Testis (tissue), 2 donors: Measurements from ENCODE around the gene TNS1.

Source experiments
- POLR2A ChIP-seq: fragments of 450-650 bp; IDR thresholded peaks from one replicate; pipeline ENCODE4 v1.6.1; 2017; ENCODE audit warnings: antibody characterized with exemption, mild to moderate bottlenecking, moderate library complexity
- TF ChIP-seq, protein P1 (sequence below), 3 experiments: fragments of 450-650 bp in 2 of 3; fragments of 200-600 bp in 1 of 3; sonication (generic) in 1 of 3; IDR thresholded peaks; one replicate each; pipeline ENCODE4 v1.5.1; 2016 to 2019; ENCODE audit warnings: antibody characterized with exemption in 3 of 3, mild to moderate bottlenecking in 2 of 3, moderate library complexity in 1 of 3

DNA sequence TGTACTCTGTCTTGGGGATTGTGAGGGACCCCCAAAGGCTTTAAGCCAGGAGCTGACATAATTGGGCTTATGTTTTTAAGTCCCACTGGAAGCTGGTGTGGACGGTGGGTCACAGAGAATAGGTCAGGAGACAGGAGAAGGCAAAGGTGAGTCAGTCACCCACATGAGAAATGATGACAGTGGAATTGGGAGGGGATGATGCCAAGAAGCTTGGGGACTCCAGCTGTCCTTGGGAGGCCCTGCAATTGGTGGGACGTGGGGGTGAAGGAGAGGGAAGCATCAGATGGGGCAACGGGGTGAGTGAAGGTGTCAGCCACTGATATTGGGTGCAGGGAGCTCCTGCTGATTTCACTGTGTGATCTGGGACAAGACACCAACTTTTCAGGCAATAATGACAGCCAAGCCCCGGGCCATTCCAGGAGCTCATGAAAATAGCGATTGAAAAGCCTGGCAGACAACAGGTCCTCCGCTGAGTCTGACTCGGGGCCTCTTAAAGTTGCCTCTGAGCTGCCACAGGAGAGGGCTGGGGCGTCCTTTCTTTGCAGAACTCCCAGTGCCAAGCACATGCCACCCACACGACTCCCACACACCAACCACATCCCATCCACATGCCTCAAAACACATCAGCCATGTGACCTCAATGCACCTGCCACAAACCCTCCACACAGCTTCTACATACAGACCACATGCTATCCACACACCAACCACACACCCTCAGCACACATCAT lies 13.4 kb downstream of the TNS1 start:
- no peak for TF ChIP-seq POLR2A
- TF ChIP-seq, protein P1, sequence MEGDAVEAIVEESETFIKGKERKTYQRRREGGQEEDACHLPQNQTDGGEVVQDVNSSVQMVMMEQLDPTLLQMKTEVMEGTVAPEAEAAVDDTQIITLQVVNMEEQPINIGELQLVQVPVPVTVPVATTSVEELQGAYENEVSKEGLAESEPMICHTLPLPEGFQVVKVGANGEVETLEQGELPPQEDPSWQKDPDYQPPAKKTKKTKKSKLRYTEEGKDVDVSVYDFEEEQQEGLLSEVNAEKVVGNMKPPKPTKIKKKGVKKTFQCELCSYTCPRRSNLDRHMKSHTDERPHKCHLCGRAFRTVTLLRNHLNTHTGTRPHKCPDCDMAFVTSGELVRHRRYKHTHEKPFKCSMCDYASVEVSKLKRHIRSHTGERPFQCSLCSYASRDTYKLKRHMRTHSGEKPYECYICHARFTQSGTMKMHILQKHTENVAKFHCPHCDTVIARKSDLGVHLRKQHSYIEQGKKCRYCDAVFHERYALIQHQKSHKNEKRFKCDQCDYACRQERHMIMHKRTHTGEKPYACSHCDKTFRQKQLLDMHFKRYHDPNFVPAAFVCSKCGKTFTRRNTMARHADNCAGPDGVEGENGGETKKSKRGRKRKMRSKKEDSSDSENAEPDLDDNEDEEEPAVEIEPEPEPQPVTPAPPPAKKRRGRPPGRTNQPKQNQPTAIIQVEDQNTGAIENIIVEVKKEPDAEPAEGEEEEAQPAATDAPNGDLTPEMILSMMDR (IDR thresholded peaks at IDR 0.05) = no peak
